Breast epithelium (tissue), 4 donors: Measurements from ENCODE around the gene VEGFD. TPM values are rescaled to one million over a fixed set of nuclear protein-coding genes. Genes with fewer than 3 reads are reported as not detected.

ENCODE experiments used
- DNase-seq, 2 donors: peaks; one replicate each; pipeline ENCODE4 v3.0.0-alpha.2; 2019; ENCODE audit warnings: low spot score in 2 of 2
- H3K27ac ChIP-seq, 2 donors: fragments of 200-600 bp; sonication (generic) in 1 of 2; one replicate each; pipeline ENCODE4 v1.5.1; 2016 to 2019; ENCODE audit warnings: mild to moderate bottlenecking in 1 of 2
- H3K27me3 ChIP-seq, 2 donors: fragments of 200-600 bp; sonication (generic) in 1 of 2; one replicate each; pipeline versions ENCODE4 v1.5.1 to v1.6.0; 2017 to 2019; ENCODE audit warnings: control low read depth in 1 of 2, mild to moderate bottlenecking in 1 of 2
- H3K36me3 ChIP-seq: fragments of 200-600 bp; one replicate; pipeline ENCODE4 v1.5.1; 2019
- H3K4me1 ChIP-seq, 2 donors: fragments of 200-600 bp; sonication (generic); one replicate each; pipeline ENCODE4 v1.5.1; 2016 to 2019; ENCODE audit warnings: control low read depth in 1 of 2
- H3K4me3 ChIP-seq, 3 donors: fragments of 200-600 bp; sonication (generic); 1 replicate in 2 of 3; 2 replicates in 1 of 3; pipeline ENCODE4 v1.5.1; 2016 to 2019; ENCODE audit warnings: mild to moderate bottlenecking in 3 of 3, moderate library complexity in 2 of 3
- H3K9me3 ChIP-seq, 2 donors: fragments of 200-600 bp; sonication (generic) in 1 of 2; one replicate each; pipeline ENCODE4 v1.5.1; 2016 to 2019; ENCODE audit warnings: control low read depth in 1 of 2
- POLR2A ChIP-seq: fragments of 450-650 bp; IDR thresholded peaks from one replicate; pipeline ENCODE4 v1.6.1; 2016; ENCODE audit warnings: antibody characterized with exemption, mild to moderate bottlenecking, moderate library complexity
- POLR2AphosphoS5 ChIP-seq, 3 donors: sonication (generic); formaldehyde crosslinking; IDR thresholded peaks; one replicate each; pipeline ENCODE4 v1.6.1; 2017; ENCODE audit warnings: antibody characterized with exemption in 3 of 3
- intact Hi-C: fragments of 100-400 bp; cut with DNase I; formaldehyde crosslinking; loops from one replicate; pipeline ENCODE4 v1.15.1; 2023; ENCODE audit warnings: low total_unique reads
- total RNA-seq, 3 donors: library from RNA; depleted of rRNA; stranded (reverse); fragments of >200 nt; gene quantifications; one replicate each; pipeline ENCODE4 v1.1.0, GENCODE V29; 2016
- TF ChIP-seq, protein P1 (sequence below), 3 donors: fragments of 450-650 bp; IDR thresholded peaks; one replicate each; pipeline ENCODE4 v1.5.1; 2016 to 2017; ENCODE audit warnings: antibody characterized with exemption in 3 of 3, mild to moderate bottlenecking in 3 of 3, moderate library complexity in 3 of 3

The VEGFD gene
- total RNA-seq, 3 donors from 2014 or later: 6.0 to 10.2 (median 7.0) TPM

DNA sequence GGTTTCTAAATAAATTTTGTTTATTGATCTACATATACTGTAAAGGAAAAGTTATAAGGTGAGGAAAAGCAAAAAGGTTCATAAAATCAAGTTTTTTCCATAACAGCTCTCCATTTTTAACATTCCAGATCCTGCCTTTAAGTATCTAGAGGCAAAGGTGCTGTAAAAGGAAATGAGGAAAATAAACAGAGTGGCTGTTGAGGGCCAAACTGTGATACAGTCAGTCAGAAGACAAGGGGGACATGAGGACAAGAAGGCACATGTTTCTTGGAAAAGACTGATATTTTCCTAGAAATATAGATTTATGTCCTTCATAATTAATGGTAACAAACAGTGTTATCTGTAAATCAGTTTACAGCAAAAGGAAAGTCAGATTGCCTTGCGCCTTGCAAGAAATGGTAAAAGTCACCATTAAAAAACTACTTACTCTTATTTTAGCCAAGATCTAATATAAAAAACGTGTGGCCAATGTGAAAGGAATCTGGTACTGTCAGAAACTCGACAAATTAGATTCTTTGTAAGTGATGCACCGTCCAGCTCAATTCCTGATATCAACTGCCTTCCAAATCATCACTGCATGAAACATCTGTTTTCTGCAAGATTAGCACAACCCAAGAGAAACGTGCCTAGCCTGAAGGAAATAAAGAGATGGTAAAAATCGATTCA lies 34.0 kb upstream of the VEGFD start:
- Histone ChIP-seq H3K36me3 (no peaks in the 10 kb centered on the region), H3K9me3 (peaks cover 5 to 9% of the 10 kb centered on the region in 2 donors), H3K27me3 (peaks cover 0 to 8% of the 10 kb centered on the region in 2 donors), H3K27ac (no peak overlapping the region), H3K4me1 (no peaks in the 10 kb centered on the region), H3K4me3 (no peak overlapping the region)
- TF ChIP-seq, protein P1, sequence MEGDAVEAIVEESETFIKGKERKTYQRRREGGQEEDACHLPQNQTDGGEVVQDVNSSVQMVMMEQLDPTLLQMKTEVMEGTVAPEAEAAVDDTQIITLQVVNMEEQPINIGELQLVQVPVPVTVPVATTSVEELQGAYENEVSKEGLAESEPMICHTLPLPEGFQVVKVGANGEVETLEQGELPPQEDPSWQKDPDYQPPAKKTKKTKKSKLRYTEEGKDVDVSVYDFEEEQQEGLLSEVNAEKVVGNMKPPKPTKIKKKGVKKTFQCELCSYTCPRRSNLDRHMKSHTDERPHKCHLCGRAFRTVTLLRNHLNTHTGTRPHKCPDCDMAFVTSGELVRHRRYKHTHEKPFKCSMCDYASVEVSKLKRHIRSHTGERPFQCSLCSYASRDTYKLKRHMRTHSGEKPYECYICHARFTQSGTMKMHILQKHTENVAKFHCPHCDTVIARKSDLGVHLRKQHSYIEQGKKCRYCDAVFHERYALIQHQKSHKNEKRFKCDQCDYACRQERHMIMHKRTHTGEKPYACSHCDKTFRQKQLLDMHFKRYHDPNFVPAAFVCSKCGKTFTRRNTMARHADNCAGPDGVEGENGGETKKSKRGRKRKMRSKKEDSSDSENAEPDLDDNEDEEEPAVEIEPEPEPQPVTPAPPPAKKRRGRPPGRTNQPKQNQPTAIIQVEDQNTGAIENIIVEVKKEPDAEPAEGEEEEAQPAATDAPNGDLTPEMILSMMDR (IDR thresholded peaks at IDR 0.05): no peak
- TF ChIP-seq POLR2A (no peak), POLR2AphosphoS5 (IDR thresholded peaks at IDR 0.05) (no peak)
- DNase-seq: no peak
- intact Hi-C loops: loop anchor here (5.0 kb wide), 1 partner anchor 1821 kb away; no protein-coding TSS in a partner anchor

DNA sequence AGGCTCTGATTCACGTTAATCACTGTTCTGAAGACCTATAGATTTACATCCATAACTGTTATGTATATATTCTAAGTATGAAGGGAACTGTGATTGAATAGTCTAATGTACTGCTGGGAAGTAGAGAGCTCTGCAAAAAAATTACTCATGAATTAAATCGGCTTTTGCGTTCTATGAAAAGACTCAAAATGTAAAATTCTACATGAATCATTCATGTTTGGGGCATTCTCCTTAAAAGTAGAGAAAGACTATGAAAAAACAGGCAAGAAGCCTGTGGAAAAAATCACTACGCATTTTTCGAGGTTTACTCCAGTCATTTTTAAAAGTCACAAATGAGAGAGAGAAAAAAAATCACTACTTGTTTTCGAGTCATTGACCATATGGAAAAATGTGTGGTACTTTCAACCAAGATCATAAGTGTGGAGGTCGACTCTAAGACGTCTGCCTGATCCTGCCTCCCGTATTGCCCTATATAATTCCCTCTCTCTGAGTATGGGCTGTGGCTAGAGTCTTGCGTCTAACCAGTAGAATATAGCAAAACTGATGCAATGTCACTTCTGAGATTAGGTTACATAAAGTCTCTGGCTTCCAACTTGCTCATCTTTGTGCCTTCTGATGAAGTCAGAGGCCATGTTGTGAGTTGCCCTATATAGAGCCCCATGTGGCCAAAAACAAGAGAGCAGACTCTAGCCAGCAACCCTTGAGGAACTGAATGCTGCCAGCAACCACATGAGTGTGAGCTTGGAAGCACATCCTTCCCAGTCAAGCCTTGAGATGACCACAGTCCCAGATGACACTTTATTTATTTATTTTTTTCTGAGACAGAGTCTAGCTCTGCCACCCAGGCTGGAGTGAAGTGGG lies 32.1 kb upstream of the VEGFD start:
- TF ChIP-seq POLR2AphosphoS5 (IDR thresholded peaks at IDR 0.05) (no peak), POLR2A (no peak)
- TF ChIP-seq, protein P1 (IDR thresholded peaks at IDR 0.05): no peak
- intact Hi-C loops: loop anchor here (5.0 kb wide), 1 partner anchor 1819 kb away; no protein-coding TSS in a partner anchor
- Histone ChIP-seq H3K27ac (no peak overlapping the region), H3K4me3 (no peak overlapping the region), H3K4me1 (no peaks in the 10 kb centered on the region), H3K36me3 (no peaks in the 10 kb centered on the region), H3K27me3 (peaks cover 0 to 23% of the 10 kb centered on the region in 2 donors), H3K9me3 (peaks cover 5 to 9% of the 10 kb centered on the region in 2 donors)
- DNase-seq: no peak

DNA sequence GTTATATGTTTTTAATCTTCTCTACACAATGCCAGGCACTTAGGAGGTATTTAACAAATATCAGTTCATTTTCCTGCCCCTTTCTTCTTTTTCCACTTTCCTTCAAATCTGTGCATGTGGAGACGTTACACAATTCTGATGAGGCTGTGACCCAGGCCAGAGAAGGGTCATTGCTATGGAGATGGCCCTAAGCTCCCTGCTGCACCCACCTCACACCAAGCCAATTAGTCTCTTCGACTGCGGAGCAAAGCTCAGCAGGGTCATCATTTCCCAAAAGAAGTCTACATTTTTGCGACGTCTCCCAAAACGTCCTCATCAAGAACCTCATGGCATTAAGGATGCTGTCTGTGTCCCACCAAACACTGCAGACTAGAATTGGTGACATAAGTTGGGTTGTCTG lies 28.9 kb upstream of the VEGFD start:
- TF ChIP-seq, protein P1 (IDR thresholded peaks at IDR 0.05): no peak
- no peak for TF ChIP-seq POLR2AphosphoS5 (IDR thresholded peaks at IDR 0.05)
- TF ChIP-seq POLR2A: no peak
- Histone ChIP-seq H3K36me3 (no peaks in the 10 kb centered on the region), H3K4me1 (no peaks in the 10 kb centered on the region), H3K27me3 (peaks cover 0 to 22% of the 10 kb centered on the region in 2 donors), H3K4me3 (no peak overlapping the region), H3K9me3 (peaks cover 5 to 9% of the 10 kb centered on the region in 2 donors), H3K27ac (no peak overlapping the region)
- no peak for DNase-seq
- intact Hi-C loops: no loop called here

DNA sequence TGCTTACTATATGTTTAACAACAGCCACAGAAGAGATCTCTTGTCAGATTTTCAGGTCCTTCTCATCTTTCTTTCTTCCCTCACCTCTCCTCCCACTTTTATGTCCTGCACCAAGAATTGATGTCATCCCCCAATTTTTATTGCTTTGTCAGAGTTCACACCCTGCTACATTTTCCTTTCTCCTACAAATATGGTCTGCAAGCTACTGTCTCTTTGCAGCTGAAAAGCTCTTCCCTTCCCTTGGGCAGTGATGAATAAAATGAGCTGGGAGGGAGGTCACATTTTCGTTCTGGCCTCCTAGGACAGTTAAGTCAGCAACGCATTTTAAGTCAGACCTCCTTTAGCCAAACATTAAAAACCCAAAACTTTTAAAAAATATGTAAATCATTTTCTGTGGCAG lies 26.7 kb upstream of the VEGFD start:
- intact Hi-C loops: no loop called here
- no peak overlapping the region for H3K27ac ChIP-seq
- TF ChIP-seq, protein P1 (IDR thresholded peaks at IDR 0.05): no peak
- TF ChIP-seq POLR2AphosphoS5 (IDR thresholded peaks at IDR 0.05) (no peak), POLR2A (no peak)
- H3K27me3 ChIP-seq: peaks cover 0 to 36% of the 10 kb centered on the region in 2 donors
- no peaks in the 10 kb centered on the region for H3K9me3 ChIP-seq
- no peak overlapping the region for H3K4me3 ChIP-seq
- no peaks in the 10 kb centered on the region for H3K4me1 ChIP-seq
- no peak for DNase-seq
- no peaks in the 10 kb centered on the region for H3K36me3 ChIP-seq

DNA sequence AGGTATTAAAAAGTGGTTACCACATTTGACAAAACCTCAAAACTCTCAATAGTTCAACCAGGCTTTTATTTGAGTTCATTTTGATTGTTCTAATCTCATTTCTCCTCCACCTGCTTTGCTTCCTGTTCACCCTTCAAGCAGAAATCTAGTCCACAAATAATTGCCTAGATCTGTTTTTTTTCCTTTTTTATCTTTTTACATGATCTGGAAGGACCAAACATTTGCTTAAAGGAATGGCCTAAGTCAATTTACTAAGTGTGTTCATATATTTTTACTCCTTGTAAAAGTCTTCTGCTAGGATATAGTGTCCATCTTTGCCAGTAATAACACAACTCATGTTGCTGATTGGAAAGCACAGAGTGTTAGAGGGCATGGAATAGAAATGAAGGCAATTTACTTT lies 26.2 kb upstream of the VEGFD start:
- intact Hi-C loops: no loop called here
- no peaks in the 10 kb centered on the region for H3K9me3 ChIP-seq
- H3K4me1 ChIP-seq: no peaks in the 10 kb centered on the region
- DNase-seq: no peak
- peaks cover 0 to 38% of the 10 kb centered on the region in 2 donors for H3K27me3 ChIP-seq
- no peaks in the 10 kb centered on the region for H3K36me3 ChIP-seq
- no peak overlapping the region for H3K4me3 ChIP-seq
- TF ChIP-seq POLR2AphosphoS5 (IDR thresholded peaks at IDR 0.05) (no peak), POLR2A (no peak)
- TF ChIP-seq, protein P1 (IDR thresholded peaks at IDR 0.05): no peak
- no peak overlapping the region for H3K27ac ChIP-seq
